B cell (primary cell): Measurements from ENCODE around the gene PARK7. TPM values are rescaled to one million over a fixed set of nuclear protein-coding genes. Genes with fewer than 3 reads are reported as not detected.

Experiments used
- ATAC-seq: fragments of 200-7000 bp; cut with Tn5 transposase; one replicate; pipeline ENCODE4 v1.10.0; 2021; ENCODE audit warnings: low read depth, mild to moderate bottlenecking, moderate number of reproducible peaks, moderate library complexity
- CTCF ChIA-PET: fragments of 350-600 bp; sonication (Branson Sonifier 250); formaldehyde crosslinking; loops from one replicate; lab custom pipeline; 2021; ENCODE audit warnings: antibody characterized with exemption, inconsistent platforms; lab: Charles Lee
- POLR2A ChIA-PET: fragments of 350-600 bp; sonication (Branson Sonifier 250); formaldehyde crosslinking; loops from one replicate; lab custom pipeline; 2021; ENCODE audit warnings: antibody characterized with exemption; lab: Charles Lee
- DNase-seq: peaks from one replicate; pipeline ENCODE4 v3.0.0; 2013
- H2AFZ ChIP-seq: 2 replicates; pipeline ENCODE4 v1.6.1; 2012; ENCODE audit warnings: mild to moderate bottlenecking, low read depth, low read length; ENCODE audit not compliant: insufficient read depth, poor library complexity, severe bottlenecking
- H3K27ac ChIP-seq, 2 donors: 1 replicate in 1 of 2; 2 replicates in 1 of 2; pipeline ENCODE4 v1.5.1; 2012 to 2013; ENCODE audit warnings: low read length in 2 of 2, mild to moderate bottlenecking in 2 of 2, moderate library complexity in 1 of 2
- H3K27me3 ChIP-seq, 4 experiments: fragments of 200-600 bp in 1 of 4; sonication (generic) in 1 of 4; replicated peaks in 1 of 4; 1 replicate in 2 of 4; 2 replicates in 2 of 4; pipeline versions ENCODE4 v1.6.1 to v1.7.0; 2013 to 2016; ENCODE audit warnings: low read length in 3 of 4, mild to moderate bottlenecking in 2 of 4, mixed read lengths in 1 of 4, moderate library complexity in 1 of 4; ENCODE audit not compliant: insufficient read depth in 4 of 4, control insufficient read depth in 3 of 4; ENCODE audit errors: control extremely low read depth in 1 of 4
- H3K36me3 ChIP-seq, 2 experiments: replicated peaks in 1 of 2; 1 replicate in 1 of 2; 2 replicates in 1 of 2; pipeline versions ENCODE4 v1.6.1 to v1.7.1; 2013; ENCODE audit warnings: low read length in 1 of 2; ENCODE audit not compliant: insufficient read depth in 2 of 2, control insufficient read depth in 1 of 2; ENCODE audit errors: control extremely low read depth in 1 of 2, extremely low read depth in 1 of 2
- H3K4me1 ChIP-seq, 2 donors: fragments of 200-600 bp in 1 of 2; sonication (generic) in 1 of 2; 1 replicate in 1 of 2; 2 replicates in 1 of 2; pipeline versions ENCODE4 v1.5.1 to v1.6.1; 2013 to 2017; ENCODE audit warnings: low read length in 2 of 2; ENCODE audit not compliant: control insufficient read depth in 2 of 2, insufficient read depth in 2 of 2
- H3K4me2 ChIP-seq: replicated peaks from 2 replicates; pipeline ENCODE3; 2012; ENCODE audit warnings: mild to moderate bottlenecking, low read depth, low read length; ENCODE audit not compliant: poor library complexity, severe bottlenecking
- H3K4me3 ChIP-seq, 5 experiments: fragments of 200-600 bp in 1 of 5; sonication (generic) in 1 of 5; 1 replicate in 3 of 5; 2 replicates in 2 of 5; pipeline versions ENCODE4 v1.5.1 to v1.7.0; 2011 to 2016; ENCODE audit warnings: low read length in 4 of 5, mild to moderate bottlenecking in 4 of 5, low read depth in 2 of 5, control low read depth in 1 of 5, moderate library complexity in 1 of 5; ENCODE audit not compliant: insufficient read depth in 1 of 5; ENCODE audit errors: control extremely low read depth in 1 of 5, extremely low read depth in 1 of 5
- H3K79me2 ChIP-seq: fragments of 200-600 bp; sonication (generic); one replicate; pipeline ENCODE4 v1.6.0; 2016; ENCODE audit warnings: low read length; ENCODE audit not compliant: control insufficient read depth, insufficient read depth
- H3K9ac ChIP-seq: fragments of 200-600 bp; sonication (generic); 2 replicates; pipeline ENCODE4 v1.6.1; 2017; ENCODE audit warnings: mild to moderate bottlenecking, low read length, moderate library complexity
- H3K9me3 ChIP-seq, 3 donors: one replicate each; pipeline versions ENCODE4 v1.6.1 to v1.7.1; 2013; ENCODE audit warnings: low read length in 2 of 3; ENCODE audit not compliant: control insufficient read depth in 2 of 3, insufficient read depth in 1 of 3; ENCODE audit errors: control extremely low read depth in 1 of 3
- H4K20me1 ChIP-seq: 2 replicates; pipeline ENCODE4 v1.6.0; 2012; ENCODE audit warnings: mild to moderate bottlenecking, low read length; ENCODE audit not compliant: insufficient read depth, control insufficient read depth, poor library complexity, severe bottlenecking
- H3K27ac Mint-ChIP-seq: one replicate; pipeline ENCODE4 v1.8.0; 2021; ENCODE audit warnings: mixed read lengths
- H3K27me3 Mint-ChIP-seq: one replicate; pipeline ENCODE4 v1.8.0; 2021; ENCODE audit warnings: mixed read lengths
- H3K4me1 Mint-ChIP-seq: one replicate; pipeline ENCODE4 v1.8.0; 2021; ENCODE audit warnings: mixed read lengths
- H3K4me3 Mint-ChIP-seq: one replicate; pipeline ENCODE4 v1.8.0; 2021; ENCODE audit warnings: mixed read lengths
- H3K9me3 Mint-ChIP-seq: one replicate; pipeline ENCODE4 v1.8.0; 2022; ENCODE audit warnings: mixed read lengths; ENCODE audit not compliant: insufficient read depth
- EZH2 ChIP-seq: IDR thresholded peaks from 2 replicates; pipeline ENCODE4 v1.6.1; 2012; ENCODE audit warnings: borderline replicate concordance, low read depth, mild to moderate bottlenecking, moderate library complexity, low read length; ENCODE audit not compliant: insufficient read depth, poor library complexity, severe bottlenecking
- WGBS: methylation state at CpG from one replicate; pipeline ENCODE4 v1.1.5; 2013; ENCODE audit warnings: missing lambda C conversion rate; ENCODE audit not compliant: insufficient coverage; 5-methylcytosine and 5-hydroxymethylcytosine counted together
- intact Hi-C: fragments of 100-400 bp; cut with micrococcal nuclease; formaldehyde crosslinking; loops from one replicate; pipeline ENCODE4 v1.10.0; 2022
- polyA plus RNA-seq: library from polyadenylated mRNA; depleted of rRNA; stranded (reverse); fragments of >200 nt; gene quantifications from 2 replicates; pipeline ENCODE4 v1.2.3, GENCODE V29; 2012
- total RNA-seq, 2 donors: library from RNA; stranded (reverse); fragments of 120-200 nt in 1 of 2; gene quantifications; 1 replicate in 1 of 2; 2 replicates in 1 of 2; pipeline versions ENCODE4 v1.2.3 to v1.2.4, GENCODE V29; 2013 to 2022
- TF ChIP-seq, protein P1 (sequence below): fragments of 200-600 bp; IDR thresholded peaks from one replicate; pipeline ENCODE4 v1.8.0; 2022; ENCODE audit warnings: antibody characterized with exemption, mild to moderate bottlenecking

PARK7 gene
- total and polyA plus RNA-seq, 2 donors (not counting 1 experiment from before 2014, with no cell fraction given) = 63.9 to 118 TPM

DNA sequence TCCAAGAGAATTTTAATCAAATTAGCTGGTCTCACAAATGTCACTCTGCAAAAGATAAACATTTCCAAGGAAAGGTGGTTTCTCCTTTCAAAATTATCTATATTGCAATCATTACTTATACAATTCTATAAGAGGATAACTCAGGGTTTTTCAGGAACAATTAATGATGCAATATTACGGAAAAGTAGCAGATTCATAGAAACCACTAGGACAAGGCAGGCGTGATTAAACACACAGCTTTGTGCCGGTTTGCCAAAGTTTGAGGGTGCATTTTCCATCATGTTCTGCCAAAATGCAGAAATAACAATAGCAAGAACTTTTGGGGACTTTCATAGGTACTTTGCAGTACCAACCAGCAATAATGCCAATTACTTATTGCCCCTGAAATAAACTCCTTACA, 21.5 kb upstream of the PARK7 start:
- no peak overlapping the region for H2AFZ ChIP-seq
- intact Hi-C loops = no loop called here
- H4K20me1 ChIP-seq = no peaks in the 10 kb centered on the region
- no peak overlapping the region for H3K4me3 Mint-ChIP-seq
- POLR2A ChIA-PET = no interaction called here
- peaks cover 15 to 24% of the 10 kb centered on the region in 2 donors for H3K4me1 ChIP-seq
- ATAC-seq = no peak
- H3K27ac ChIP-seq = no peak overlapping the region
- no peak for DNase-seq
- peaks cover 0 to 35% (median 17%) of the 10 kb centered on the region in 4 experiments for H3K27me3 ChIP-seq
- CTCF ChIA-PET = no interaction called here
- WGBS = 89% methylated on average over 3 of the region's 3 CpGs
- no peaks in the 10 kb centered on the region for H3K9me3 ChIP-seq
- no peaks in the 10 kb centered on the region for H3K36me3 ChIP-seq
- H3K27me3 Mint-ChIP-seq = peaks cover 49% of the 10 kb centered on the region
- no peak overlapping the region for H3K9ac ChIP-seq
- H3K9me3 Mint-ChIP-seq = no peaks in the 10 kb centered on the region
- H3K4me2 ChIP-seq = no peak overlapping the region
- TF ChIP-seq EZH2 = no peak
- TF ChIP-seq, protein P1, sequence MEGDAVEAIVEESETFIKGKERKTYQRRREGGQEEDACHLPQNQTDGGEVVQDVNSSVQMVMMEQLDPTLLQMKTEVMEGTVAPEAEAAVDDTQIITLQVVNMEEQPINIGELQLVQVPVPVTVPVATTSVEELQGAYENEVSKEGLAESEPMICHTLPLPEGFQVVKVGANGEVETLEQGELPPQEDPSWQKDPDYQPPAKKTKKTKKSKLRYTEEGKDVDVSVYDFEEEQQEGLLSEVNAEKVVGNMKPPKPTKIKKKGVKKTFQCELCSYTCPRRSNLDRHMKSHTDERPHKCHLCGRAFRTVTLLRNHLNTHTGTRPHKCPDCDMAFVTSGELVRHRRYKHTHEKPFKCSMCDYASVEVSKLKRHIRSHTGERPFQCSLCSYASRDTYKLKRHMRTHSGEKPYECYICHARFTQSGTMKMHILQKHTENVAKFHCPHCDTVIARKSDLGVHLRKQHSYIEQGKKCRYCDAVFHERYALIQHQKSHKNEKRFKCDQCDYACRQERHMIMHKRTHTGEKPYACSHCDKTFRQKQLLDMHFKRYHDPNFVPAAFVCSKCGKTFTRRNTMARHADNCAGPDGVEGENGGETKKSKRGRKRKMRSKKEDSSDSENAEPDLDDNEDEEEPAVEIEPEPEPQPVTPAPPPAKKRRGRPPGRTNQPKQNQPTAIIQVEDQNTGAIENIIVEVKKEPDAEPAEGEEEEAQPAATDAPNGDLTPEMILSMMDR = no peak
- no peak overlapping the region for H3K27ac Mint-ChIP-seq
- H3K79me2 ChIP-seq = no peaks in the 10 kb centered on the region
- peaks cover 26% of the 10 kb centered on the region for H3K4me1 Mint-ChIP-seq
- H3K4me3 ChIP-seq = no peak overlapping the region

DNA sequence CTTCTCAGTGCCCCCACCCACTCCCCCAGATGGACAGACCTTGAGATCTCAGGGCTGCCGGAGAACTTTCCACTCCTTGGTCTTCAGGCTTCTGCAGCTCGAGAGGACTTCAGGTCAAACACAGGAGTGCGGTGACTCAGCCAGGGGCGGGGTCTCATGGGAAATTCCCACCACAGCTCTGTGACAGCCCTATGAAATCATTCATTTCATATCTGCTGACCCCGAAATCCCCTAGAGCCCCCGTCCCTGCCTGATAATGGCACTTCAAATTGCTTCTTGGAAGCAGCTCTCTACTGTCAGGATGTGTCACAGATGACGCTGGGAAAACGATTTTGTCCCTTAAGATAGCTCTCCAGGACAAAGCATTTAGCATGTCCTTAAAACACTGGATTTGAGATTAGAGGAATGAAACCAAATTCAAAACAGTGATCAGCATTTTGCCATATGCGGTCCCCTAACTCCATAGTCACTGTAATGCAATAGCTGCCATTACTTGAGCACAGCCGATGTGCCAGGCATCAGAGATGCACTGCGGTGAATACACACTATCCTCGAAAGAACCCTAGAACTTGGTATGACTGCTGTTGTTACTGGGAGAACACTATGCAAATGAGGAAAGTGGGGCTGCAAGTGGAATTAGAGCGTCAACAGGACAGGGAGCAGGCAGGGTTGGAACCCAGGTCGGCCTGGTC, 20.6 kb upstream of the PARK7 start, which contains the start of gene TNFRSF9:
TNFRSF9 (minus strand) TSS at position 95 of the 692 bp plus-strand sequence. CDS start 845 bp downstream, outside the sequence.
- TF ChIP-seq, protein P1 = no peak
- TF ChIP-seq EZH2 = no peak
- WGBS = 49% methylated on average over 14 of the region's 14 CpGs
- Histone ChIP-seq H2AFZ (no peak within 1 kb of the TSS), H4K20me1 (no peaks in the 10 kb centered on the region), H3K4me3 (peak within 1 kb of the TSS in 1 of 5 experiments; percentile 64), H3K4me1 (peaks cover 15 to 24% of the 10 kb centered on the region in 2 donors), H3K27ac (no peak within 1 kb of the TSS), H3K27me3 (peaks cover 0 to 30% (median 17%) of the 10 kb centered on the region in 4 experiments), H3K4me2 (peak within 1 kb of the TSS; percentile 80), H3K36me3 (no peaks in the 10 kb centered on the region), H3K79me2 (no peaks in the 10 kb centered on the region), H3K9me3 (no peaks in the 10 kb centered on the region), H3K9ac (peak within 1 kb of the TSS; percentile 60)
- ATAC-seq = peak; percentile 66
- intact Hi-C loops = no loop called here
- Mint-ChIP-seq H3K4me3 (peak within 1 kb of the TSS; percentile 78), H3K4me1 (peaks cover 26% of the 10 kb centered on the region), H3K27ac (peak within 1 kb of the TSS; percentile 15), H3K9me3 (no peaks in the 10 kb centered on the region), H3K27me3 (peaks cover 42% of the 10 kb centered on the region)
- CTCF ChIA-PET = interaction anchor here (1.3 kb wide), 1 partner anchor 188 kb away, joined by 4 read pairs; no protein-coding TSS in a partner anchor
- POLR2A ChIA-PET = no interaction called here
- peak; percentile 54 for DNase-seq
